ENCODE measurements around the gene FAM193A.

Gene FAM193A

GRCh38 chr4:2691952-2692435, 155.5 kb downstream of the FAM193A start:
- ATAC-seq, result no peak
- TF ChIP-seq OSR1 (CRISPR knock-in tag; IDR thresholded peaks at IDR 0.05), result no peak
- TF ChIP-seq ESRRG (CRISPR knock-in tag; IDR thresholded peaks at IDR 0.05), result no peak
- TF ChIP-seq CSDC2 (CRISPR knock-in tag; IDR thresholded peaks at IDR 0.05), result no peak
- no peak for TF ChIP-seq PATZ1 (CRISPR knock-in tag; IDR thresholded peaks at IDR 0.05; ENCODE audit: borderline replicate concordance)
- no peak for TF ChIP-seq PPARA (CRISPR knock-in tag; IDR thresholded peaks at IDR 0.05; ENCODE audit: borderline replicate concordance)
- no peak for TF ChIP-seq ZNF8 (CRISPR knock-in tag; IDR thresholded peaks at IDR 0.05)
- no peak for TF ChIP-seq TOX (CRISPR knock-in tag; IDR thresholded peaks at IDR 0.05; ENCODE audit: borderline replicate concordance)
- no peak for TF ChIP-seq GLIS3 (CRISPR knock-in tag; IDR thresholded peaks at IDR 0.05)
- TF ChIP-seq BACH2 (CRISPR knock-in tag; IDR thresholded peaks at IDR 0.05; ENCODE audit: borderline replicate concordance), result no peak
- no peak for TF ChIP-seq ARNTL (CRISPR knock-in tag; IDR thresholded peaks at IDR 0.05; ENCODE audit: borderline replicate concordance, low read depth)
- TF ChIP-seq ZNF70 (CRISPR knock-in tag; IDR thresholded peaks at IDR 0.05), result no peak
- TF ChIP-seq CSRNP3 (CRISPR knock-in tag; IDR thresholded peaks at IDR 0.05), result no peak
- TF ChIP-seq TCF4 (CRISPR knock-in tag; IDR thresholded peaks at IDR 0.05; ENCODE audit: borderline replicate concordance), result no peak

DNA sequence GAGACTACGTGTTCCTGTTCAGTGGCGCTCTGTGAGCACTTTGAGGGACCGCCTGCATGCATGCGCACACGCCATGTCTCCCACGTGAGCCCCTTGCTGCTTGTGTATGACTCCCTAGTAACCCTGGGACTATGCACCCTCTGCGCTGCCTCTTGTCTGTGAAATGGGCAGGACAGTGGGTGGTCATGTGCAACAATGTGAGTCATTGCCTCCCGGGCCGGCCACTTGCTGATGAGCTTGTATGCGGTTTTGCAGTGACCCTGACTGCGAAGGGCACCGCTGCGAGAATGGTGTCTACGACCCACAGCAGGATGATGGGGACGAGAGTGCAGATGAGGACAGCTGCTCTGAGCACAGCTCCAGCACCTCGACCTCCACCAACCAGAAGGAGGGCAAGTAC, 158.2 kb downstream of the FAM193A start:
- TF ChIP-seq CSRNP3 (CRISPR knock-in tag; IDR thresholded peaks at IDR 0.05) (no peak), TSHZ2 (CRISPR knock-in tag; IDR thresholded peaks at IDR 0.05) (no peak), ARNTL (CRISPR knock-in tag; IDR thresholded peaks at IDR 0.05; ENCODE audit: borderline replicate concordance, low read depth) (no peak), ZNF8 (CRISPR knock-in tag; IDR thresholded peaks at IDR 0.05) (no peak), POU6F1 (CRISPR knock-in tag; IDR thresholded peaks at IDR 0.05; ENCODE audit: borderline replicate concordance, low read depth) (no peak)
- no peak for ATAC-seq

GRCh38 chr4:2695346-2696060, 159.1 kb downstream of the FAM193A start:
- TF ChIP-seq ZC3H10 (CRISPR knock-in tag; IDR thresholded peaks at IDR 0.05) (no peak), SNAI2 (CRISPR knock-in tag; IDR thresholded peaks at IDR 0.05) (no peak), ZNF70 (CRISPR knock-in tag; IDR thresholded peaks at IDR 0.05) (no peak), OSR1 (CRISPR knock-in tag; IDR thresholded peaks at IDR 0.05) (no peak)

GRCh38 chr4:2696423-2696822, 160.0 kb downstream of the FAM193A start:
- TF ChIP-seq GLIS3 (CRISPR knock-in tag; IDR thresholded peaks at IDR 0.05) (no peak), ZC3H10 (CRISPR knock-in tag; IDR thresholded peaks at IDR 0.05) (no peak), PPARA (CRISPR knock-in tag; IDR thresholded peaks at IDR 0.05; ENCODE audit: borderline replicate concordance) (no peak), ZNF8 (CRISPR knock-in tag; IDR thresholded peaks at IDR 0.05) (no peak), RARB (CRISPR knock-in tag; IDR thresholded peaks at IDR 0.05) (no peak), ESRRG (CRISPR knock-in tag; IDR thresholded peaks at IDR 0.05) (no peak), ZFP3 (CRISPR knock-in tag; IDR thresholded peaks at IDR 0.05) (no peak), ARNTL (CRISPR knock-in tag; IDR thresholded peaks at IDR 0.05; ENCODE audit: borderline replicate concordance, low read depth) (no peak), POU6F1 (CRISPR knock-in tag; IDR thresholded peaks at IDR 0.05; ENCODE audit: borderline replicate concordance, low read depth) (no peak)
- no peak for ATAC-seq

More at GRCh38 chr4:2695346-2696060, 159.1 kb downstream of the FAM193A start:
- no peak for ATAC-seq
